ENCODE results near the gene CYTH3. TPM values are rescaled to one million over a fixed set of nuclear protein-coding genes. Genes with fewer than 3 reads are reported as not detected.

CYTH3 gene
- total and polyA plus RNA-seq, 2 of the 8 experiments (the other 6 are each of a cell fraction or from before 2014, with no cell fraction given), result 10.3 to 11.9 TPM

DNA sequence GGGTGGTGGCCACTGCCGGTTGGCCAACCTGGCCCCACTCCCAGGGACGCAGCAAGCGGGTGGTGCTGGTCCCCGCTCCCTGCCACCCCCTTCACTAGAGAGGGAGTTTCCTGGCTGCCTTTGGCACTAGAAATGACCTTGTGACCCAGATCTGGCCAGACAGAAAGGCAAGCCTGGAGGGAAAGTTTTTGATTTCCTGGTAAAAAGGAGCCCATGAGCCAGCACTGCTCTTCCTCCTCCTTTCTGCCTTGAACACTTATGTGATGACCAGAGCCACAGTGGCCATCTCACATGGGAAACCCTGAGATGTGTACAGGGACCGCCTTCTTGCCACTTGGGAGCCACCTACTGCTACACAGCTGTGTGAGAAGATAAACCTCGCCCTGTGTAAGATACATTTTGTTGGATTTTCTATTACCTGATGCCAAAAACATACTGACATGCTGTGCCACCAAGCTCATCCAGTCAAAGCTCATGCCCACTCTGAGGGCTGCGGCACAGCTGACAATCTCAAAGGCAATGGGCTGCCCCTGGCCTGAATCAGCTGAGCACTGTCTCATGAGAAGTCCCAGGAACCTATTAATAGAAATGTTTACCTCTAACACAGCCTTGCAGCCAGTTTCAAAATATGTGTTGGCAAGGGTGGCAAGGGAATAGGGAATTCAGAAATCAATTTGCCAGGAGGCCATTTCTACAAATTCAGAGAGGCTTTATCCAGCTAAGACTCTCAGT, 94.0 kb downstream of the CYTH3 start:
- no peaks in the 10 kb centered on the region for H3K9me3 ChIP-seq (ENCODE audit: insufficient read depth in 2 of 2, low read depth in 1 of 2, low read length in 1 of 2)
- no peaks in the 10 kb centered on the region for H3K79me2 ChIP-seq (ENCODE audit: control insufficient read depth in 1 of 2, insufficient read depth in 2 of 2, low read length in 2 of 2)
- H2BK120ac ChIP-seq (replicated peaks; ENCODE audit: low read depth, low read length), result no peak overlapping the region
- no peak overlapping the region for H2AK5ac ChIP-seq (ENCODE audit: low read depth, low read length)
- no peak overlapping the region for H3K9ac ChIP-seq (replicated peaks in 1 of 4; ENCODE audit: extremely low read depth in 1 of 4, low read depth in 3 of 4, low read length in 3 of 4)
- no peak overlapping the region for H3K14ac ChIP-seq (ENCODE audit: insufficient read length)
- H3K27me3 ChIP-seq (replicated peaks in 1 of 4; ENCODE audit: control insufficient read depth in 3 of 4, extremely low read depth in 1 of 4, insufficient read depth in 3 of 4, low read length in 3 of 4), result no peaks in the 10 kb centered on the region
- no peaks in the 10 kb centered on the region for H3K4me1 ChIP-seq (replicated peaks in 1 of 4; ENCODE audit: control insufficient read depth in 3 of 4, insufficient read depth in 4 of 4, low read length in 3 of 4)
- POLR2A ChIA-PET (ENCODE audit: partially characterized antibody), result no interaction called here
- FAIRE-seq (no peak), DNase-seq (ENCODE audit: low read depth in 1 of 2, low spot score in 2 of 2) (no peak)
- no peak overlapping the region for H3K27ac ChIP-seq (ENCODE audit: low read depth, low read length)
- CTCF ChIA-PET (ENCODE audit: partially characterized antibody), result interaction anchor here (1.1 kb wide), 1 partner anchor 9 kb away, joined by 3 read pairs; no protein-coding TSS in a partner anchor
- H3K4ac ChIP-seq (replicated peaks; ENCODE audit: insufficient read length, low read depth, low read length), result no peak overlapping the region
- H4K8ac ChIP-seq (ENCODE audit: extremely low read depth, insufficient read depth, low read length), result no peak overlapping the region
- H4K91ac ChIP-seq (replicated peaks; ENCODE audit: insufficient read length, low read length), result no peak overlapping the region
- H2BK15ac ChIP-seq (ENCODE audit: low read length), result no peak overlapping the region
- H3K56ac ChIP-seq (replicated peaks; ENCODE audit: insufficient read length, low read depth, low read length), result no peak overlapping the region
- 95% methylated on average over 7 of the region's 7 CpGs; no CpG with 5 or more reads in 1 of the 2 experiments for WGBS, 2 experiments (ENCODE audit: extremely low coverage in 1 of 2, insufficient coverage in 1 of 2, insufficient read length in 1 of 2, insufficient replicate concordance in 2 of 2, low coverage in 1 of 2, low lambda C conversion rate in 2 of 2, missing lambda C conversion rate in 1 of 2)
- no peak overlapping the region for H3K23ac ChIP-seq (ENCODE audit: insufficient read length)
- H2AFZ ChIP-seq (ENCODE audit: low read length), result no peak overlapping the region
- H3K4me2 ChIP-seq (ENCODE audit: insufficient read depth in 1 of 2, low read depth in 2 of 2, low read length in 2 of 2), result no peak overlapping the region
- no peak overlapping the region for H3K18ac ChIP-seq (ENCODE audit: extremely low read depth, low read length)
- no peak overlapping the region for H3K4me3 ChIP-seq (ENCODE audit: extremely low read depth in 1 of 4, insufficient read depth in 2 of 4, low read depth in 3 of 4, low read length in 4 of 4)
- H2BK20ac ChIP-seq (ENCODE audit: low read length), result no peak overlapping the region
- H2BK5ac ChIP-seq (ENCODE audit: low read depth, low read length), result no peak overlapping the region
- H3K79me1 ChIP-seq (ENCODE audit: low read depth, low read length), result no peaks in the 10 kb centered on the region
- H3K23me2 ChIP-seq (ENCODE audit: low read depth, low read length), result peaks cover 5% of the 10 kb centered on the region; the same call in 1 of the 2 replicates
- H3K36me3 ChIP-seq (ENCODE audit: control insufficient read depth in 2 of 4, insufficient read depth in 4 of 4, low read length in 3 of 4), result no peaks in the 10 kb centered on the region; a peak in 1 of 8 replicates
- H4K20me1 ChIP-seq (replicated peaks in 1 of 2; ENCODE audit: control insufficient read depth in 1 of 2, insufficient read depth in 2 of 2, low read length in 2 of 2), result peaks cover 2 to 3% of the 10 kb centered on the region in 2 experiments
- H2BK12ac ChIP-seq (ENCODE audit: low read depth, low read length), result no peak overlapping the region
- no peak overlapping the region for H4K5ac ChIP-seq (ENCODE audit: insufficient read length, low read depth, low read length)
- TF ChIP-seq TBP (IDR thresholded peaks at IDR 0.05; ENCODE audit: low read depth, low read length), result no peak
- TF ChIP-seq KDM4A (IDR thresholded peaks at IDR 0.05; ENCODE audit: low read depth, low read length, severe bottlenecking), result no peak
- TF ChIP-seq CEBPB (IDR thresholded peaks at IDR 0.05; ENCODE audit: low read depth, low read length), result no peak
- no peak for TF ChIP-seq SUZ12 (IDR thresholded peaks at IDR 0.05; ENCODE audit: low read length)
- TF ChIP-seq, protein P1, sequence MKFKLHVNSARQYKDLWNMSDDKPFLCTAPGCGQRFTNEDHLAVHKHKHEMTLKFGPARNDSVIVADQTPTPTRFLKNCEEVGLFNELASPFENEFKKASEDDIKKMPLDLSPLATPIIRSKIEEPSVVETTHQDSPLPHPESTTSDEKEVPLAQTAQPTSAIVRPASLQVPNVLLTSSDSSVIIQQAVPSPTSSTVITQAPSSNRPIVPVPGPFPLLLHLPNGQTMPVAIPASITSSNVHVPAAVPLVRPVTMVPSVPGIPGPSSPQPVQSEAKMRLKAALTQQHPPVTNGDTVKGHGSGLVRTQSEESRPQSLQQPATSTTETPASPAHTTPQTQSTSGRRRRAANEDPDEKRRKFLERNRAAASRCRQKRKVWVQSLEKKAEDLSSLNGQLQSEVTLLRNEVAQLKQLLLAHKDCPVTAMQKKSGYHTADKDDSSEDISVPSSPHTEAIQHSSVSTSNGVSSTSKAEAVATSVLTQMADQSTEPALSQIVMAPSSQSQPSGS (IDR thresholded peaks at IDR 0.05; ENCODE audit: low read length), result no peak
- no peak for TF ChIP-seq HDAC6 (IDR thresholded peaks at IDR 0.05; ENCODE audit: low read depth, low read length)
- TF ChIP-seq MAFK (IDR thresholded peaks at IDR 0.05; ENCODE audit: low read depth, low read length), result no peak
- TF ChIP-seq EGR1 (IDR thresholded peaks at IDR 0.05; ENCODE audit: borderline replicate concordance, low read depth, low read length), result no peak
- no peak for TF ChIP-seq KDM5A (IDR thresholded peaks at IDR 0.05; ENCODE audit: low read length)
- no peak for TF ChIP-seq KDM1A (IDR thresholded peaks at IDR 0.05; ENCODE audit: borderline replicate concordance, low read length)
- no peak for TF ChIP-seq GTF2F1 (IDR thresholded peaks at IDR 0.05; ENCODE audit: borderline replicate concordance, low read depth, low read length)

Data from H1 (cell line).